ENCODE results near the gene FIBIN.

DNA sequence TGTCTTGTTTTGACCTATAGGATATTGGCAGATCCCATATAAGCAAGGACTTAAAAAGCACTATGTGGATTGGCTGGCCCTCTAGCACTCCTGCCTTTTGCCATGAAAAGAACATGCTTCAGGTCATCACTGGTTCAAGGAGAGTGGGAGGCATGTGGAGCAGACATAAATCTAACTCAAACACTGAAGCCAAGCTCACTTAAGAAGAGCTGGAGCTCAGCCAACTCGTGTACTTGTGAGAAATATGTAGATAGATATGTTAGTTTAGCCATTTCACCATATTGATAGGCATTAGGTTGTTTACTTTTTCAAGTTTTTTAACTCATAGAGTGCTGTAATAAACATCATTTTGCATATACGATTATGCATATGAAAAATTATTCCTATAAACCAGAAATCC lies 26.8 kb downstream of the FIBIN start:
- TF ChIP-seq, protein P1, sequence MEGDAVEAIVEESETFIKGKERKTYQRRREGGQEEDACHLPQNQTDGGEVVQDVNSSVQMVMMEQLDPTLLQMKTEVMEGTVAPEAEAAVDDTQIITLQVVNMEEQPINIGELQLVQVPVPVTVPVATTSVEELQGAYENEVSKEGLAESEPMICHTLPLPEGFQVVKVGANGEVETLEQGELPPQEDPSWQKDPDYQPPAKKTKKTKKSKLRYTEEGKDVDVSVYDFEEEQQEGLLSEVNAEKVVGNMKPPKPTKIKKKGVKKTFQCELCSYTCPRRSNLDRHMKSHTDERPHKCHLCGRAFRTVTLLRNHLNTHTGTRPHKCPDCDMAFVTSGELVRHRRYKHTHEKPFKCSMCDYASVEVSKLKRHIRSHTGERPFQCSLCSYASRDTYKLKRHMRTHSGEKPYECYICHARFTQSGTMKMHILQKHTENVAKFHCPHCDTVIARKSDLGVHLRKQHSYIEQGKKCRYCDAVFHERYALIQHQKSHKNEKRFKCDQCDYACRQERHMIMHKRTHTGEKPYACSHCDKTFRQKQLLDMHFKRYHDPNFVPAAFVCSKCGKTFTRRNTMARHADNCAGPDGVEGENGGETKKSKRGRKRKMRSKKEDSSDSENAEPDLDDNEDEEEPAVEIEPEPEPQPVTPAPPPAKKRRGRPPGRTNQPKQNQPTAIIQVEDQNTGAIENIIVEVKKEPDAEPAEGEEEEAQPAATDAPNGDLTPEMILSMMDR (conservative IDR thresholded peaks at IDR 0.05 in 1 of 2, IDR thresholded peaks at IDR 0.05 in 1 of 2; ENCODE audit: extremely low read depth in 1 of 2, insufficient read depth in 1 of 2, low read depth in 1 of 2, low read length in 2 of 2) = no peak
- no peak for TF ChIP-seq EZH2 (IDR thresholded peaks at IDR 0.05; ENCODE audit: borderline replicate concordance, low read length)

All from mammary epithelial cell (primary cell).